Stomach (tissue), 4 donors: ENCODE measurements around the gene DIRAS1.

Source experiments
- EP300 ChIP-seq: sonication (generic); formaldehyde crosslinking; IDR thresholded peaks from one replicate; pipeline ENCODE4 v1.6.1; 2017; ENCODE audit warnings: antibody characterized with exemption
- POLR2A ChIP-seq, 4 donors: fragments of 450-650 bp; IDR thresholded peaks; one replicate each; pipeline ENCODE4 v1.6.1; 2016; ENCODE audit warnings: antibody characterized with exemption in 4 of 4, control low read depth in 2 of 4, mild to moderate bottlenecking in 1 of 4, moderate library complexity in 1 of 4
- POLR2AphosphoS5 ChIP-seq, 3 donors: sonication (generic); formaldehyde crosslinking; IDR thresholded peaks; one replicate each; pipeline ENCODE4 v1.6.1; 2016; ENCODE audit warnings: antibody characterized with exemption in 3 of 3
- TF ChIP-seq, protein P1 (sequence below), 7 experiments: fragments of 450-650 bp in 4 of 7; fragments of 200-600 bp in 3 of 7; sonication (generic) in 3 of 7; IDR thresholded peaks; one replicate each; pipeline ENCODE4 v1.5.1; 2016 to 2019; ENCODE audit warnings: antibody characterized with exemption in 7 of 7, control low read depth in 2 of 7, mild to moderate bottlenecking in 1 of 7

DNA sequence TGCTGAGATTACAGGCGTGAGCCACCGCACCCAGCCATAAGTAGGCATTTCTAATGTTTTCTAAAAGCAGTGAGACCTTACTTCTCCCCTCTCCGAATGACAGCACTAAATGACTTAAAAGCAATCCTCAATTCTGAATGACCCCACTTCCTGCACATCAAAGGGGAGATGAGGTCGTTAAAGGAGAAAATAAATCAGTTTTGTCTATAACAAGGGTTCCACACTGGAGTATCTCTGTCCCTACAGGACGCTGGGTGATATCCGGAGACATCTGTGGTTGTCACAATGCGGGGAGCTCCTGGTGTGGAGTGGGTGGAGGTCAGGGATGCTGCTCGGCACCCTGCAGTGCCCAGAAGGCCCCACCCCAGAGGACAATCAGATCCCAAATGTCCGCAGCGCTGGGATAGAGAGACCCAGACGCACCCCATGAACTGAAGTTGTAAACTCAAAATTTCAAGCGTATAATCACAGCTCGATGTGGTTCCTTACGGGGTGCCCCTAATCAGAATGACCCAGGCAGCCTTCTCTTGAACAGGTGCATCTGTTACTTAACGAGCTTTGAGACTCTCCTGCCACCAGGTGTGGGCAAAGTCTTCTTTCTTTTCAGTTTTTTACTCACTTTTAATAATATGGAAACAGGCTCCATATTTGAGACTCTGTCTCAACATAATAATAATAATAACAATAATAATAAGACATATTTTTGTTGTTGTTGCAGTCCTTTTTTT, 21.6 kb downstream of the DIRAS1 start:
- TF ChIP-seq POLR2A (IDR thresholded peaks at IDR 0.05) (no peak), EP300 (no peak), POLR2AphosphoS5 (IDR thresholded peaks at IDR 0.05) (no peak)
- TF ChIP-seq, protein P1, sequence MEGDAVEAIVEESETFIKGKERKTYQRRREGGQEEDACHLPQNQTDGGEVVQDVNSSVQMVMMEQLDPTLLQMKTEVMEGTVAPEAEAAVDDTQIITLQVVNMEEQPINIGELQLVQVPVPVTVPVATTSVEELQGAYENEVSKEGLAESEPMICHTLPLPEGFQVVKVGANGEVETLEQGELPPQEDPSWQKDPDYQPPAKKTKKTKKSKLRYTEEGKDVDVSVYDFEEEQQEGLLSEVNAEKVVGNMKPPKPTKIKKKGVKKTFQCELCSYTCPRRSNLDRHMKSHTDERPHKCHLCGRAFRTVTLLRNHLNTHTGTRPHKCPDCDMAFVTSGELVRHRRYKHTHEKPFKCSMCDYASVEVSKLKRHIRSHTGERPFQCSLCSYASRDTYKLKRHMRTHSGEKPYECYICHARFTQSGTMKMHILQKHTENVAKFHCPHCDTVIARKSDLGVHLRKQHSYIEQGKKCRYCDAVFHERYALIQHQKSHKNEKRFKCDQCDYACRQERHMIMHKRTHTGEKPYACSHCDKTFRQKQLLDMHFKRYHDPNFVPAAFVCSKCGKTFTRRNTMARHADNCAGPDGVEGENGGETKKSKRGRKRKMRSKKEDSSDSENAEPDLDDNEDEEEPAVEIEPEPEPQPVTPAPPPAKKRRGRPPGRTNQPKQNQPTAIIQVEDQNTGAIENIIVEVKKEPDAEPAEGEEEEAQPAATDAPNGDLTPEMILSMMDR (IDR thresholded peaks at IDR 0.05): no peak
